Neural cell (in vitro differentiated cells): ENCODE data around the gene ABCC8.

Experiments
- EP300 ChIP-seq: fragments of 450-650 bp; conservative IDR thresholded peaks from 2 replicates; pipeline ENCODE4 v1.6.1; 2014; ENCODE audit warnings: antibody characterized with exemption, mild to moderate bottlenecking, moderate library complexity; ENCODE audit not compliant: poor library complexity, severe bottlenecking
- EZH2 ChIP-seq: fragments of 200-600, 300-800 bp; shearing (Covaris generic), sonication (generic); IDR thresholded peaks from 2 replicates; pipeline ENCODE4 v1.6.1; 2014; ENCODE audit warnings: antibody characterized with exemption, low read length, borderline replicate concordance, mild to moderate bottlenecking; ENCODE audit not compliant: insufficient read depth, poor library complexity, severe bottlenecking
- MXI1 ChIP-seq: fragments of 450-650 bp; conservative IDR thresholded peaks from 2 replicates; pipeline ENCODE4 v1.6.1; 2014; ENCODE audit warnings: antibody characterized with exemption, mild to moderate bottlenecking; ENCODE audit not compliant: poor library complexity, severe bottlenecking
- POLR2AphosphoS5 ChIP-seq: IDR thresholded peaks from 2 replicates; pipeline ENCODE4 v1.6.1; 2012
- RAD21 ChIP-seq: fragments of 450-650 bp; conservative IDR thresholded peaks from 2 replicates; pipeline ENCODE4 v1.6.1; 2014; ENCODE audit warnings: antibody characterized with exemption, mild to moderate bottlenecking, moderate library complexity
- TF ChIP-seq, protein P1 (sequence below): fragments of 450-650 bp; IDR thresholded peaks from 2 replicates; pipeline ENCODE4 v1.5.1; 2014; ENCODE audit warnings: antibody characterized with exemption, mild to moderate bottlenecking, moderate library complexity; ENCODE audit not compliant: poor library complexity, severe bottlenecking

DNA sequence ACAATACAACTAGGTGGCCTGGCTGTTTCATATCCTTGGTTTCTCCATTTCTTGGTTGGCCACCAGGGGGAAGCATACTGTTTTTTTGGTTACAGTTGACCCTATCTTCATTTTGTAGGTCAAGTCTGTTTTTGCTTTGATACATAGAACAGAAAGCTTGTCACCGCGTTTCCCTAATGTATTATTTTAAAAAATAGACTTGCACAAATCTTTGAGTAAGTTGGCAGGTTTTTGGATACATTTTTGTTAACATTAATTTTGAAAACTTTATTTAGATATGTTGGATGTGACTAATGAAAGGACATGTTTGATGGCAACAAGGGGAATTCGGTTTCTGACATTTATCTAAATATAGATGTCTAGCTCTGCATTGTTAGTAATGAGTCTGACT is 122.0 kb downstream of the ABCC8 start:
- TF ChIP-seq POLR2AphosphoS5, result no peak
- TF ChIP-seq, protein P1, sequence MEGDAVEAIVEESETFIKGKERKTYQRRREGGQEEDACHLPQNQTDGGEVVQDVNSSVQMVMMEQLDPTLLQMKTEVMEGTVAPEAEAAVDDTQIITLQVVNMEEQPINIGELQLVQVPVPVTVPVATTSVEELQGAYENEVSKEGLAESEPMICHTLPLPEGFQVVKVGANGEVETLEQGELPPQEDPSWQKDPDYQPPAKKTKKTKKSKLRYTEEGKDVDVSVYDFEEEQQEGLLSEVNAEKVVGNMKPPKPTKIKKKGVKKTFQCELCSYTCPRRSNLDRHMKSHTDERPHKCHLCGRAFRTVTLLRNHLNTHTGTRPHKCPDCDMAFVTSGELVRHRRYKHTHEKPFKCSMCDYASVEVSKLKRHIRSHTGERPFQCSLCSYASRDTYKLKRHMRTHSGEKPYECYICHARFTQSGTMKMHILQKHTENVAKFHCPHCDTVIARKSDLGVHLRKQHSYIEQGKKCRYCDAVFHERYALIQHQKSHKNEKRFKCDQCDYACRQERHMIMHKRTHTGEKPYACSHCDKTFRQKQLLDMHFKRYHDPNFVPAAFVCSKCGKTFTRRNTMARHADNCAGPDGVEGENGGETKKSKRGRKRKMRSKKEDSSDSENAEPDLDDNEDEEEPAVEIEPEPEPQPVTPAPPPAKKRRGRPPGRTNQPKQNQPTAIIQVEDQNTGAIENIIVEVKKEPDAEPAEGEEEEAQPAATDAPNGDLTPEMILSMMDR, result peak; percentile 68
- no peak for TF ChIP-seq EP300
- TF ChIP-seq EZH2, result no peak
- TF ChIP-seq RAD21, result peak; percentile 37
- no peak for TF ChIP-seq MXI1
